T-helper 2 cell treated with Interferon-gamma antibody and Interleukin-4, amounts not matched to agents 5 μg/mL and 100 μg/mL, for 36 hours (primary cell): ENCODE data around the gene SHISA9.
"Not testable (repeated sequence)": the region's sequence is repeated elsewhere in the genome, so short reads cannot be mapped to it uniquely, and the experiment has no call there.

ENCODE experiments used
- DNase-seq: peaks from one replicate; pipeline ENCODE4 v3.0.0; 2021; ENCODE audit warnings: low spot score
- H3K27ac Mint-ChIP-seq: one replicate; pipeline ENCODE4 v1.8.0; 2021; ENCODE audit warnings: mild to moderate bottlenecking, mixed read lengths
- H3K27me3 Mint-ChIP-seq: one replicate; pipeline ENCODE4 v1.8.0; 2021; ENCODE audit warnings: low read depth, mixed read lengths
- H3K36me3 Mint-ChIP-seq: one replicate; pipeline ENCODE4 v1.8.0; 2021; ENCODE audit warnings: low read depth, mixed read lengths
- H3K4me1 Mint-ChIP-seq: one replicate; pipeline ENCODE4 v1.8.0; 2021; ENCODE audit warnings: low read depth, mixed read lengths
- H3K4me3 Mint-ChIP-seq: one replicate; pipeline ENCODE4 v1.8.0; 2022; ENCODE audit warnings: mild to moderate bottlenecking, moderate library complexity, mixed read lengths
- H3K9me3 Mint-ChIP-seq: one replicate; pipeline ENCODE4 v1.8.0; 2021; ENCODE audit warnings: mixed read lengths

SHISA9 gene

DNA sequence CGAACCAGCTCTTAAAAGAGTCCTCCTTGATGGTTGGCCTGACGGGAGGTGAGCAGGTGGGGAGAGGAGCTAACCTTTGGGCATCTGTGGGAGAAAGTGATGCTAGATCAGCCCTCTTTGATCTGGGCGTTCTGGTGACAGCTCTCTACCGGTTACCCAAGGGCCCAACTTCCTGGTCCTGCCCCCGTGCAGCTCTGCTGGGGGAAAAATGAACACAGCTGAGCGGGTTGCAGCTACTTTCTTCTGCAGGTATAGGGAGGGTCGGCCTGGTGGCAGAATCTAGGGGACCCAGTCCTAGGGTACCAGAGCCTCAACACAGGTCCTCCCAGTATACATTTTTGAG is 2.9 kb downstream of the SHISA9 start:
- Mint-ChIP-seq H3K4me1 (peaks cover 2% of the 10 kb centered on the region), H3K36me3 (no peaks in the 10 kb centered on the region), H3K9me3 (no peaks in the 10 kb centered on the region), H3K4me3 (no peak overlapping the region), H3K27me3 (peaks cover 57% of the 10 kb centered on the region), H3K27ac (no peak overlapping the region)
- no peak for DNase-seq

DNA sequence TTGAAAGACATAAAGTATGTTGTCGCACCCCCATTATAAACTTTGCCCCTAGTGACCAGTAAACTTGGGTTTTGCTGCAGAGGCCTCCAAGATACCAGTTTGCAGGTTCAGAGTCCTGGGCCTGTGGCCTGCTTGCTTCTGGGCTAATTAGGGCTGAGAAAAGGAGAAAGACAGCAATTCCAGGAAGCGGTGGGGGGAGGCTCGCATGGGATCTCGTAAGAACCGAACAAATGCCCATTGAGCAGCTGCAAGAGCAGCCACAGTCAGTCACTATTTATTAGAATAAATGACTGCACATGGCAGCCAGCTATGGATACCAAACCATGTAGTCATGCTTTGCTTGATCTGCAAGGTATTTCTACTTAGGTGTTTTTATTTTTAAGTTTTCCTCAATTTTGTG is 4.9 kb downstream of the SHISA9 start:
- H3K27ac Mint-ChIP-seq: no peak overlapping the region
- DNase-seq: no peak
- H3K9me3 Mint-ChIP-seq: no peaks in the 10 kb centered on the region
- H3K4me1 Mint-ChIP-seq: peaks cover 2% of the 10 kb centered on the region
- H3K27me3 Mint-ChIP-seq: peaks cover 39% of the 10 kb centered on the region
- H3K4me3 Mint-ChIP-seq: no peak overlapping the region
- H3K36me3 Mint-ChIP-seq: no peaks in the 10 kb centered on the region

DNA sequence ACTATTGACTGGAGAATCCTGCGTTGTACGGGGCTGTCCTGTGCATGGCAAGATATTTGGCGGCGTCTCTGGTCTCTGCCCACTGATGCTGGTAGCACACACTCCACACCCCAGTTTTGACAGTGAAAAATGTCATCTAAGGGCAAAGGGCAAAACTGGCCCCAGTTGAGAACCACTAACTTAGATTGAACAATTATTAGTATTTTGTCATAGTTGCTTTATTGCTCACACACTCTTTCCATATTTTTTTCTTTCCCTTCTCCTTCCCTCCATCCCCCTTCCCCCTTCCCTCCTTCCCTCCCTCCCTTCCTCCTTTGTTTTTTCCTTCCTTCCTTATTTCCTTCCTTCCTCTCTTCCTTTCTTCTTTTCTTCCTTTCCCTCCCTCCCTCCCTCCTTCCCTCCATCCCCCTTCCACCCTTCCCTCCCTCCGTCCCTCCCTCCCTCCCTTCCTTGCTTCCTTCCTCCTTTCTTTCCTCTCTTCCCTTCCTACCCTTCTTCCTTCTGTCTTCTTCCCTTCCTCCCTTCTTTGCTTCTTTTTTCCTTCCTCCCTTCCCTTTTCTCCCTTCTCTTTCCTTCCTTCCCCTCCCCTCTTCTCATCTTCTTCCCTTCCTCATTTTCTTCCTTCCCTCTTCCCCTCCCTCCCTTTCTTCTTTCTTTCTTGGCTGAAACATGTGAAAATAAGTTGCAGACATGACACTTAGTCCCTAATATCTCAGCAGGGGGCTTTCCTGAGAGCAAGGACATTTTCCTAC is 5.5 kb downstream of the SHISA9 start:
- no peaks in the 10 kb centered on the region for H3K9me3 Mint-ChIP-seq
- no peak overlapping the region for H3K4me3 Mint-ChIP-seq
- H3K27me3 Mint-ChIP-seq: peaks cover 39% of the 10 kb centered on the region

DNA sequence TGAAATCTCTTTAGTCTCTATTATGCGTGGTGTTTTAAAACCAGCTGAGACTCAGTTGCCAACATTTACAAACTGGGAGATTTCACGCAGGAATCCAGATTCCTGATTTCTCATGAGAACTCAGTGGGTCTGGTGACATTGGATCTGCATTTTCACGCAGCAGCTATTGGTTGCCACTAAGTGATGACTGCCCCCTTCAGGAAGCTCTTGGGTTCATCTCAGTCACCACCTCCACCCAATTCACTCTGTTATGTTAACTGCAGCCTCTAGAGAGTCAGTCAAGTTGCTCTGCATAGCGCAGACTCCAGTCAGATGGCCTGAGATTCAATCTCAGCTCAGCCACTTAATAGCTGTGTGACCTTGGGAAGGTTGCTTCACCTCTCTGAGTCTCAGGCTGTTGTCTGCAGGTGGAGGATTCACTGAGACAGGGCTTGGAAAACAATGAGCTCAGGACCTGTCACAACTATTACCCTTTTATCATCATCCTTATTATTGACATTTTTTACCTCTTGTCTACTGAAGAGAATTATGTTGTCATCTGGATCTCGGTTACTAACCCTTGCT is 6.4 kb downstream of the SHISA9 start:
- no peak for DNase-seq
- no peaks in the 10 kb centered on the region for H3K4me1 Mint-ChIP-seq
- no peaks in the 10 kb centered on the region for H3K9me3 Mint-ChIP-seq
- H3K27ac Mint-ChIP-seq: no peak overlapping the region
- H3K4me3 Mint-ChIP-seq: no peak overlapping the region
- H3K27me3 Mint-ChIP-seq: peaks cover 32% of the 10 kb centered on the region
- H3K36me3 Mint-ChIP-seq: no peaks in the 10 kb centered on the region

More for the DNA sequence above, 5.5 kb downstream of the SHISA9 start:
- H3K36me3 Mint-ChIP-seq: no peaks in the 10 kb centered on the region
- H3K27ac Mint-ChIP-seq: no peak overlapping the region
- peaks cover 2% of the 10 kb centered on the region for H3K4me1 Mint-ChIP-seq
- DNase-seq: no peak

DNA sequence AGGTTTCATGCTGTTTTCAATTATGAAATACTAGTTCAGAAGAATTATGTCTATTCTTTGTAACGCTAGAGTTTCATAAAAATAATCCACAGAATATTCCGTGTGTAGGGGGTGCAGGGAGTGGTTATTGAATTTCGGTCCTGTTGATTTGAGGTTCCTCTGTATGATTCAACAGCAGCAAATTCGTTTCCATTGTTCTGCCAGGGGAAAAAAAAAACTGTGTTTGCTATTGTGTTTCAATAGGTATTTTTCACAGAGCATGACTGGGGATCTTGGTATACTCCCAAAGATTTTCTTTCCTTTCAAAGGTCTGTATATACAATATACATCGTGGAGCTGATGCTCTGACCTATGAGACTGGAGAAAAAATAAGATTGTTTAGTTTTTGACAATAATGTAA is 15.8 kb downstream of the SHISA9 start:
- no peak overlapping the region for H3K4me3 Mint-ChIP-seq
- H3K27ac Mint-ChIP-seq: no peak overlapping the region
- no peak for DNase-seq
- H3K9me3 Mint-ChIP-seq: no peaks in the 10 kb centered on the region
- H3K36me3 Mint-ChIP-seq: no peaks in the 10 kb centered on the region
- H3K27me3 Mint-ChIP-seq: no peaks in the 10 kb centered on the region
- H3K4me1 Mint-ChIP-seq: no peaks in the 10 kb centered on the region

DNA sequence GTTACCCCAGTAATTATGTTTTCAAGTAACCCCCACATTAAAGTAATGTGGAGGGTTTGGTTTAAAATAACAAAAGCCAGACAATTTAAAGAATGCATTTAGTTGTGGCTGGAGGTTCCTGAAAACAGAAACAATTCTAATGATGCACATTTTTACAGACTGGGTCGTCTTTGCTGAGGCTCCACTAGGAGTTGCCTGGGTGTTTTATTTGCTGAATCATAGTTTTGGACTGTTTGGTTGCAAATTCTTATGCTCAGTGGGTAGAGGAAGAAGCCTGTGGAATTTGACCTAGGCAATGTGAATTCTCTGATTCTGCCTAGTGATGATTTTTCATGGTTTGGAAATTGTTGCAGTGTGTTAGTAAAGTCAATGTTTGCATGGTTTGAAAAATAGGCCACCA is 16.3 kb downstream of the SHISA9 start:
- no peak for DNase-seq
- no peaks in the 10 kb centered on the region for H3K9me3 Mint-ChIP-seq
- no peaks in the 10 kb centered on the region for H3K27me3 Mint-ChIP-seq
- no peak overlapping the region for H3K27ac Mint-ChIP-seq
- no peaks in the 10 kb centered on the region for H3K4me1 Mint-ChIP-seq
- no peaks in the 10 kb centered on the region for H3K36me3 Mint-ChIP-seq
- no peak overlapping the region for H3K4me3 Mint-ChIP-seq

DNA sequence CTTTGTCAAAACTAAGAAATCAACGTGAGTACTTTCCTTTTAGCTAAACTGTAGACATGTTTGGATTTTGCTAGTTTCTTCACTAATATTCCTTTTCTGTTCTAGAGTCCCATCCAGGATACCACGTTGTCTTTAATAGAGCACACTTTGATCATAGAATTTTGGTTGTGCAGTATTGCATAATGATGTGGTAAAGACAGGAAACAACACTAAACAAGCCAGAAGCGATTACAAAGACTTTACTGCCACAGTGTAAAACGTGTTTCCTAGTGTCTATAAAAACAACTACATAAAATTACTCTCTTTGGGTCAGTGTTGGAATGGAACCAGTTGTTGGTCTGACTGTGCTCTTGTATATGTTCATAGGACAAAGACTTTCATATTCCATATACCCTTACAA is 19.3 kb downstream of the SHISA9 start:
- no peaks in the 10 kb centered on the region for H3K4me1 Mint-ChIP-seq
- no peak for DNase-seq

DNA sequence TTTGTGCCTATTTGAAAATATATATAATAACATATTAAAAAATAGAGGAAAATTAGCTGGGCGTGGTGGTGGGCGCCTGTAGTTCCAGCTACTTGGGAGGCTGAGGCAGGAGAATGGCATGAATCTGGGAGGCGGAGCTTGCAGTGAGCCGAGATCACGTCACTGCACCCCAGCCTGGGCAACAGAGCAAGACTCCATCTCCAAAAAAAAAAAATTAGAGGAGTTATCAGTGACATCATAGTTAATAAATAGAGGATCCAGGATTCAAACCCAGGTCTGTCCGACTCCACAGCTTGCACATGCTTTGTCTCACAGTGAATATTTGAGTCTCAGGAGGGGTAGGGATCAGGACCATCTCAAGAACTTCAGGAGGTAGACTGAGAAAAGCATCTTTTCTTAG is 22.2 kb downstream of the SHISA9 start:
- not testable (repeated sequence) for H3K9me3 Mint-ChIP-seq, DNase-seq, H3K27me3 Mint-ChIP-seq, H3K4me3 Mint-ChIP-seq, H3K4me1 Mint-ChIP-seq, H3K27ac Mint-ChIP-seq, H3K36me3 Mint-ChIP-seq

More for the DNA sequence above, 19.3 kb downstream of the SHISA9 start:
- H3K4me3 Mint-ChIP-seq: no peak overlapping the region
- H3K36me3 Mint-ChIP-seq: no peaks in the 10 kb centered on the region
- H3K9me3 Mint-ChIP-seq: no peaks in the 10 kb centered on the region
- H3K27me3 Mint-ChIP-seq: no peaks in the 10 kb centered on the region
- no peak overlapping the region for H3K27ac Mint-ChIP-seq

DNA sequence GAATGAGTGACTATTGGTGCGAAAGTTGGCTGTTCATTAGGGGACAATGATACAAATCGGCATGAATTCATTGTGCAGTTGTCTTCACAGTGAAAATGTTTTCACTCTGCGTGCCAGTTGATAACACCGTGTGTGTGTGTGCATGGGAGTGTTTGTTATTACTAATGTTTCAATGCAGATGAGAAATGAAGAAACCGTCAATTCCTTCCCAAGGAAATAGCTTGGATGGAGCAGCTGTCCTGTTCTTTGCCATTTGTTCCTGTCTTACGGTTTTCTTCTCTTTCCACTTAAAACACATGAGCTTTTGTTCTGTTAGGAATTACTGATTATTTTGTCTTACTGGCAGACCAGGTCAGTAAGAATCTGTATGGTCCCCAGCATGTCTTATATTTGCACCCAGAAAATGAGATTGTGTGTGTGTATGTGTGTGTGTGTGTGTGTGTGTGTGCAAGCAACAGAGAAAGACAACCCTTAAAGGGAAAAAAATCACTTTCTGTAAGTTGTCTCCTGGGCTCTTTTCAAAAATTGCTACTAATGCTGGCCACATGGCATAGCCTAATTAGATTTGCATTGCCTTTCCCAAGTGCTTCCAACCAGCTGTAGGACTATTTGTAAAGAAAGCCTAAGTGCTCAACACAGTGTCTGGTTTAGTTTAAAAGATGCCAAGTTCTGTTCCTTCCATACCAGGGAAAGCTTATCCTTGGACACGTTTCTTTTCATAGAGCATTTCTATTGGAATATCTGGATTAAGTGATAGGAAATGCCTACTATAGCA is 23.8 kb downstream of the SHISA9 start:
- no peaks in the 10 kb centered on the region for H3K9me3 Mint-ChIP-seq
- no peaks in the 10 kb centered on the region for H3K36me3 Mint-ChIP-seq
- H3K4me3 Mint-ChIP-seq: no peak overlapping the region
- no peaks in the 10 kb centered on the region for H3K27me3 Mint-ChIP-seq
- DNase-seq: no peak
- H3K27ac Mint-ChIP-seq: no peak overlapping the region
- H3K4me1 Mint-ChIP-seq: no peaks in the 10 kb centered on the region

DNA sequence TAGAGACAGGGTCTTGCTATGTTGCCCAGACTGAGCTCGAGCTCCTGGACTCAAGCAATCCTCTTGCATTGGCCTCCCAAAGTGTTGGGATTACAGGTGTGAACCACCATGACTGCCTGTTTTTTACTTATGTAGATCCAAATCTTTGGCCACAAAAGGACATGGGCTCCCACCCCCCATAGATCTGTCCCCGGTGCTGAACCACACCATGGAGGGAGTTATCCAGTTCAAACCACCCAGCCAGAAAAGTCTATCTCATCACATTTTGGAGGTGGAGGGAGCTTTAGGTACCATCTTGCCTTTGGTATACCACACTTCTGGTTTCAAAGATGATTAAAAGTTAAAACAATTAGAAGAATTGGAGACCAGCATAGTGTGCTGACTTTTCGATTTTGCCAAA is 26.2 kb downstream of the SHISA9 start:
- no peaks in the 10 kb centered on the region for H3K9me3 Mint-ChIP-seq

DNA sequence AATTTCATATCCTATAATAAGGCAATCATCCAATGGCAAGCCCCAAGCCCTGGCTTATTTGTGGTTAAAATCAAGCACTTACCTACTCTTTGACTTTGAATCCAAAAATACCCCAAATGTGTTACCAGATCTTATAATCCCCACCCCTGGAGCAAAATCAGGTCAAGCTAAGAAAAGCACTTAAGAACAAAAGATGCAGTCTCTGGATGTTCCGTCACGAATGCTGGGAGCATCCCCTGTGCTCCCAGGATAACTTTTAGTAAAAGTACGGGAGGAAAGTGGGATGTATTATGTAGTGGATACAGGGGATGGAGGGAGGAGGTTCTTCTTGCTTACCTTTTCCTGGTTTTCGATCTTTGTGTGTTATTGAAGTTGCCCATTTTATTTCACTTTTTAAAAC is 29.5 kb downstream of the SHISA9 start:
- no peaks in the 10 kb centered on the region for H3K36me3 Mint-ChIP-seq
- no peaks in the 10 kb centered on the region for H3K4me1 Mint-ChIP-seq
- no peak for DNase-seq
- no peaks in the 10 kb centered on the region for H3K9me3 Mint-ChIP-seq
- H3K4me3 Mint-ChIP-seq: no peak overlapping the region
- no peaks in the 10 kb centered on the region for H3K27me3 Mint-ChIP-seq
- H3K27ac Mint-ChIP-seq: no peak overlapping the region

More for the DNA sequence above, 26.2 kb downstream of the SHISA9 start:
- no peaks in the 10 kb centered on the region for H3K4me1 Mint-ChIP-seq
- no peak overlapping the region for H3K4me3 Mint-ChIP-seq
- no peaks in the 10 kb centered on the region for H3K36me3 Mint-ChIP-seq
- no peak for DNase-seq
- H3K27me3 Mint-ChIP-seq: no peaks in the 10 kb centered on the region
- no peak overlapping the region for H3K27ac Mint-ChIP-seq

DNA sequence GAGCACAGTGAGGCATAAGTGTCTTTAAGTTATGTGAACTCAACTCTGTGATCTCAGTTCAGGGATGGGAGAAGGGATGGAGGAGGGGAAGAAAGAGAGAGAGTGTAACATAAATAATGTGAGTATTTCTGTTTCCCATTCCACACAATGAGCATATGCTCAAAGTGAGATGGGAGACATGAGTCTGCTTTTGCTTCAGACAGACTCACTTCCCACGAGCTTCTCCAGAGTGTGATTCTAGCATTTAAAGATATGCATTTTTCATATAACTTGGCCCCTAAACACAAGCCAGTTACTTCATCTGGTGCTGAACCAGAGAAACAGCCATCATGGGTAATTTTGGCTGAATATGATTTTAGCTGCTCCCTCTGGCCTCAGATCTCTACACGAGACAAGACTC is 35.0 kb downstream of the SHISA9 start:
- DNase-seq: no peak
- Mint-ChIP-seq H3K9me3 (peaks cover 3% of the 10 kb centered on the region), H3K27ac (no peak overlapping the region), H3K27me3 (no peaks in the 10 kb centered on the region), H3K36me3 (no peaks in the 10 kb centered on the region), H3K4me1 (no peaks in the 10 kb centered on the region), H3K4me3 (no peak overlapping the region)

DNA sequence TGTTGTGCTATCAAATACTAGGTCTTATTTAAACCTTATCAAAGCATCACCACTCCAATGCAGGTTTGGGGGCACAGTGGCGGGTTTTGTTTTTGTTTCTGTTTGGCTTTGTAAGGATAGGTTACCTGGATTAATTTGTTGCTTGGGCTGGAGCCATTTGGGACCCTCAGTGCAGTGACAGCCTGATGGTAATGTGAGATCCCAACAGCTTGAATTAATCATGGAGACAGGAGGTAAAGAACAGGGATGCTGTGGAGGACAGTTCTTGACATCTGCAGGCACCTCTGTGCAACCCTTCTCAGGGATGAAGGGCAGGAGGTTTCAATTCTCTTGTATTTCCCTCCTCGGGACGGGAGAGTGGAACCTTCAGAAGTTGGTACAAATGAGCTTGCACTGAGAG is 40.5 kb downstream of the SHISA9 start:
- Mint-ChIP-seq H3K36me3 (no peaks in the 10 kb centered on the region), H3K9me3 (peaks cover 8% of the 10 kb centered on the region), H3K4me1 (no peaks in the 10 kb centered on the region), H3K27me3 (no peaks in the 10 kb centered on the region), H3K4me3 (no peak overlapping the region), H3K27ac (no peak overlapping the region)
- no peak for DNase-seq

DNA sequence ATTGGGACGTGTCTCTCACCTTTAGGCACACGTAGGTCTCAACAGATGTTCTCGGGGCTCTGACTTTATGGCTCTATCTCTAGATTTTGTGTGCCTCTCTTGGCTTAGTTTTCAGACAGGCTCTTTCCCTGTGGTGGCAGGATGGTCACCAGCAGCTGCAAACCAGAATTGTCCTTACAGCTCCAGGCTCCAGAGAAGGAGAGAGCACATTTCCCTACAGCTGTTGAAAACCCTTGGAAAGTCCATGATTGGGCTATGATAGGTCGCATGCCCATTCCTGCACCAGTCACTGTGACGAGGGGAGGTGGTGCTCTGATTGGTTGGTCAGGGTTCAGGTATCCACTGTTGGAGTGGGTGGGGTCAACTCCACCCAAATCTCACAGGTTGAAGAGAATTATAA is 41.5 kb downstream of the SHISA9 start:
- no peaks in the 10 kb centered on the region for H3K4me1 Mint-ChIP-seq

More for the DNA sequence above, 41.5 kb downstream of the SHISA9 start:
- Mint-ChIP-seq H3K27me3 (no peaks in the 10 kb centered on the region), H3K4me3 (no peak overlapping the region), H3K36me3 (no peaks in the 10 kb centered on the region), H3K9me3 (peaks cover 8% of the 10 kb centered on the region), H3K27ac (no peak overlapping the region)
- DNase-seq: no peak
